Measurements from ENCODE around the gene ARHGAP22. TPM values are rescaled to one million over a fixed set of nuclear protein-coding genes. Genes with fewer than 3 reads are reported as not detected.

The ARHGAP22 gene
- total RNA-seq, 1 donor from 2014 or later: 24.5 TPM

DNA sequence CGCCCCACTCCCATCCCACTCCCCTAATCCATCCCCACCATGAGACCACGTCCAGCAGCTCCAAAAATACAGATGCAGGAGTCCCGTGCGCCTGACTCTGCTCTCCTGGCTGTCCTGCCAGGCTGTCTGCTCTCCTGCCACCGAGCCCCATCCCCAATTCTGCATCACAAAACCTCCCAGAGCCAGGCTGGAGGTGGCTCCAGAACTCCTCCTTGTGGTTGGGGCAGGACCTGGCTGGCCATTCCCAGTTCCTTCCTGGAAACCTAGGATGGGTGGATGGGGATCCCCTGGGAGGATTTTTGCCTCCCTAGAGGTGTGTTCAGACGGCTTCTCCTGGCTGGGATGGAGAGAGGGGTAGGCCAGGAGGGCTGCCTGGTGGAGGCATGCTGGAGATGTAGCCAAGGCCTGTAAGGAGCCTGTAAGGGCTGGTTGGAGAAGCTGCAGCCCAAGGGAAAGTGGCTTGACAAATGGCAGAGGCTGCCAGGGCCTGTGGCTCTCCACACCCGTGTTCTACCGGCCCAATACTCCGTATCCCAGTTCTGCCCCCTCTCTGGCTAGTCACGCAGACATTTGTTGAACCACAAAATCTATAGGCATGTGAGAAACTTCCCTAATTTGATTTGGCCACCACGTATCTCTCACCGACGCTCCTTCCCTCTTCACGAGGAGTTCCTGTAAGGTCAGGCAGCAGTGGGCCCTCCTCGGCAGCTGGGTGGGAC lies 99.3 kb downstream of the ARHGAP22 start:
- H3K4me3 ChIP-seq (ENCODE audit: low read depth, low read length): no peak overlapping the region
- peak; percentile 23 for TF ChIP-seq CTCF (conservative IDR thresholded peaks at IDR 0.05; ENCODE audit: low read depth, low read length)
- no peak for DNase-seq (ENCODE audit: low read depth)

- DNase-seq (ENCODE audit: low read depth): no peak
- no peak for TF ChIP-seq CTCF (conservative IDR thresholded peaks at IDR 0.05; ENCODE audit: low read depth, low read length)
- H3K4me3 ChIP-seq (ENCODE audit: low read depth, low read length): no peak overlapping the region
Observed at GRCh38 chr10:48504141-48504885, 100.6 kb downstream of the ARHGAP22 start.

DNA sequence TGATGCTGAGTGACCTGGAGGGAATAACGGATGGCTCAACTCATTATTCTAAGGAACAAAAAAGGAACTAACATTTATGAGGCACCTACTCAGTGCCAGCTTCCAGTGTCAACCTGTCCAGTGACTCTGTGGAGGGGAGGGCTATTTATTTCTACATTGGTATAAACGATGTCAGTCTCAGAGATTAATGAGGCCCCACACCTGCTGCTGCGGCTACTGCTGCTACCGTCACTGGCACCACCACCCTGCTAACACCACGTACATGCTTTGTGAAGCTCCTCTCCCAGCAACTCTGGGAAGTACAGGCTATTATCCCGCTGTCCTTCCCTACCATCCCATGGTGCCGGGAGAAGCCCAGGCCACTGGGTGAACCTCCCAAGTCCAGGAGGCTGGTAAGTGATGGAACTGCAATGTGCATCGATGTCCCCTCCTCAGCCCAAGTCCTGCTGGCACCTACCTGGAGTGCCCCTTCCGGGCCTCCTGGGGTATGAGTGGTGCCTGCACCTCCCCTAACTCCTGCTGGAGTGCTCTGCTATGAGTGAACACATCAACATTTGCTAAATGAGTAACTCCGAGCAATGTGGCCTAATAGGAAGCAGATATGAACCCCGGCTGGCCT lies 101.5 kb downstream of the ARHGAP22 start:
- no peak overlapping the region for H3K4me3 ChIP-seq (ENCODE audit: low read depth, low read length)
- TF ChIP-seq CTCF (conservative IDR thresholded peaks at IDR 0.05; ENCODE audit: low read depth, low read length): no peak
- DNase-seq (ENCODE audit: low read depth): no peak

GRCh38 chr10:48502791-48503190 lies 102.1 kb downstream of the ARHGAP22 start:
- no peak for DNase-seq (ENCODE audit: low read depth)
- TF ChIP-seq CTCF (conservative IDR thresholded peaks at IDR 0.05; ENCODE audit: low read depth, low read length): no peak
- H3K4me3 ChIP-seq (ENCODE audit: low read depth, low read length): no peak overlapping the region

DNA sequence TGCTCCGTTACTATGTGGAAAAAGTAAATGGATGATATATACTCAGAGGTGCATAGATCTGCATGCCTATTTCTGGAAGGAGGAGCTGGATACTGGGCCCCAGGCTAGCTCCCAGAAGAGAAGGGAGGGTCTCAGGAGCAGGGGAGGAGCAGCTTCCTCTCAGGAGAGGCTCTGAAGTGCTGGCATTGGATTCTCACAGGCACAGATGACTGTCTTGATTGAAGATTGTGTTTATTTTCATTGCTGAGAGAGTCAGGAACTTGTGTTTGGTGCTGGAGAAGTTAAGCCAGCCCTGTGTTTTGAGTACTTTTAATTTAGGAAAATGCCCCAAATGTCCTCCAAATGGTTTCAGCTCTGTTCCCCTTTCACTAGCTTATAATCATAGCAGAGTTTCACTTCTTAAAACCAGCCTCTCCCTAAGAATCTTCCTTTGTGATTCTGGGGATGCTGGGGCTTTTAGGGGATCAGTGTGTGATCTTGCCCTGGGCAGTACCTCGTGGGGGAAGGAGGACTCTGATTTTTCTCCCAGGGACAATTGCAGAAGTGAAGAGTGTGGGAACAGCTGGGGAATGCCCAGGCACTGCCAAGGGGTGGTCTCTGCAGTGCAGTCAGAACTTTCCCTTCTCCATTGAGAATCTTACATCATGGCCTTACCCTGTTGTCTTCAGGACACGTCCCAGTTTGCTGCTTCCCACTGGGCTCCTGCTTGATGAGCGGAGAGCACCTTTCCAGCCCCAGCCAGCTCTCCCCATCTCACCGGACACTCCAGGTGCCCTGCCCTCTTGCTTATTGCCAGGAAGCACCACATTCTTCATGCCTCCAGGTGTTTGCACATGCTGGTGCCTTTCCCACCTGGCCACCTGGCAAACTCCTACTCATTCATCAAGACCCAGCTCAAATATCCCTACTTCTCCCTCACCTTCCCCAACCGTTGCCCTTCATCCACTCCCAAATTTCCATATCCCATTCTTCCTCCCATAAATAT lies 102.8 kb downstream of the ARHGAP22 start:
- TF ChIP-seq CTCF (conservative IDR thresholded peaks at IDR 0.05; ENCODE audit: low read depth, low read length): no peak
- H3K4me3 ChIP-seq (ENCODE audit: low read depth, low read length): no peak overlapping the region
- DNase-seq (ENCODE audit: low read depth): no peak

GRCh38 chr10:48501226-48501625 lies 103.6 kb downstream of the ARHGAP22 start:
- TF ChIP-seq CTCF (conservative IDR thresholded peaks at IDR 0.05; ENCODE audit: low read depth, low read length): no peak
- no peak for DNase-seq (ENCODE audit: low read depth)
- H3K4me3 ChIP-seq (ENCODE audit: low read depth, low read length): no peak overlapping the region
